ENCODE data around the gene CACNA1F.
A peak's percentile ranks its signal among the peaks of the same experiment; 100 is the strongest.

CACNA1F gene

GRCh38 chrX:49164589-49165360 is 68.4 kb downstream of the CACNA1F start:
- DNase-seq (ENCODE audit: low spot score) = peak; percentile 38
- in situ Hi-C loops (cut with MboI; ENCODE audit: low pct_unique_long_range_greater_than_20kb, low sequenced_read_pairs, unreplicated experiment) = no loop called here
- TF ChIP-seq CTCF (IDR thresholded peaks at IDR 0.05; ENCODE audit: extremely low read depth, insufficient read depth, missing control alignments) = no peak

- peak; percentile 85 for DNase-seq (ENCODE audit: low spot score)
- peak; percentile 87 for TF ChIP-seq CTCF (IDR thresholded peaks at IDR 0.05; ENCODE audit: extremely low read depth, insufficient read depth, missing control alignments)
- in situ Hi-C loops (cut with MboI; ENCODE audit: low pct_unique_long_range_greater_than_20kb, low sequenced_read_pairs, unreplicated experiment) = no loop called here
These were observed 69.4 kb downstream of the CACNA1F start for GRCh38 chrX:49163555-49164419.

- in situ Hi-C loops (cut with MboI; ENCODE audit: low pct_unique_long_range_greater_than_20kb, low sequenced_read_pairs, unreplicated experiment) = no loop called here
- DNase-seq (ENCODE audit: low spot score) = no peak
- no peak for TF ChIP-seq CTCF (IDR thresholded peaks at IDR 0.05; ENCODE audit: extremely low read depth, insufficient read depth, missing control alignments)
These were observed 70.5 kb downstream of the CACNA1F start, which contains the start of gene MAGIX for GRCh38 chrX:49162620-49163019. Gene MAGIX (plus strand): TSS chrX:49162758. CDS start chrX:49162890, 132 bp downstream.

DNA sequence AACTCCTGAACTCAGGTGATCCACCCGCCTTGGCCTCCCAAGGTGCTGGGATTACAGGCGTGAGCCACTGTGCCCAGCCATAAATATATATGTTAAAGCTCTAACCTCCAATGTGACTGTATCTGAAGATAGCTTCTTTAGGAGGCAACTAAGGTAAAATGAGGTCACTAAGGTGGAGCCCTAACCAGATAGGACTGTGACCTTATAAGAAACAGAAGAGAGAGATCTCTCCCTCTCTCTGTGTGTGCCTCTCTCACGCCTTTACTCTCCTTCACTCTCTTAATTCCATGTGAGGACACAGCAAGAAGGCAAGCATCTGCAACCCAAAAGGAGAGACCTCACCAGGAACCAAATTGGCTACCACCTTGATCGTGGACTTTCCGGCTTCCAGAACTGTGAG is 71.5 kb downstream of the CACNA1F start:
- no peak for TF ChIP-seq CTCF (IDR thresholded peaks at IDR 0.05; ENCODE audit: extremely low read depth, insufficient read depth, missing control alignments)
- DNase-seq (ENCODE audit: low spot score) = no peak
- in situ Hi-C loops (cut with MboI; ENCODE audit: low pct_unique_long_range_greater_than_20kb, low sequenced_read_pairs, unreplicated experiment) = no loop called here

- in situ Hi-C loops (cut with MboI; ENCODE audit: low pct_unique_long_range_greater_than_20kb, low sequenced_read_pairs, unreplicated experiment) = no loop called here
- DNase-seq (ENCODE audit: low spot score) = no peak
- TF ChIP-seq CTCF (IDR thresholded peaks at IDR 0.05; ENCODE audit: extremely low read depth, insufficient read depth, missing control alignments) = no peak
These were observed 72.2 kb downstream of the CACNA1F start for GRCh38 chrX:49160908-49161307.

DNA sequence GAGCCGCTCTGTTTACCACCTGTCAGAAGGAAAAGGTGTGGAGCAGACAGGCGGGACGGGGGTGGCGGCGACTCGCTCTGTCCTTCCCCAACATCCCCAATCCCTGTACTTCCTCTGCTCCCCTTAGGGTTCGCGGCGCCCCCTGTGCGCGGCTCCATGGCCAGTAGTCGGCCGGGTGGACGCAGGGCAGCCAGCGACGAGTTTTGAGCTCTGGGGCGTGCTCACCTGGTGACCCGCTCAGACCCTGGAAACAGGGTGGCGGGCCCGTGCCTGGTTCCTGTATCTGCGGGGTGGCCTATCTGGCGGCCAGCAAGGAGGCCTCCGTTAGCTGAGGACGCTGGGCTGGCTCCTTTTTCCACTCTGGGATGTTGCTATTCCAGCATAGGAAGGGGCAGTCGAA is 75.9 kb downstream of the CACNA1F start:
- TF ChIP-seq CTCF (IDR thresholded peaks at IDR 0.05; ENCODE audit: extremely low read depth, insufficient read depth, missing control alignments) = no peak
- in situ Hi-C loops (cut with MboI; ENCODE audit: low pct_unique_long_range_greater_than_20kb, low sequenced_read_pairs, unreplicated experiment) = no loop called here
- no peak for DNase-seq (ENCODE audit: low spot score)
